ENCODE data around the gene B4GALNT4. TPM values are rescaled to one million over a fixed set of nuclear protein-coding genes. Genes with fewer than 3 reads are reported as not detected.
A peak's percentile ranks its signal among the peaks of the same experiment; 100 is the strongest.

Gene B4GALNT4
- total and polyA plus RNA-seq, 2 of the 13 experiments (the other 11 are each of a cell fraction or from before 2014, with no cell fraction given), result 30.5 to 50.1 TPM

DNA sequence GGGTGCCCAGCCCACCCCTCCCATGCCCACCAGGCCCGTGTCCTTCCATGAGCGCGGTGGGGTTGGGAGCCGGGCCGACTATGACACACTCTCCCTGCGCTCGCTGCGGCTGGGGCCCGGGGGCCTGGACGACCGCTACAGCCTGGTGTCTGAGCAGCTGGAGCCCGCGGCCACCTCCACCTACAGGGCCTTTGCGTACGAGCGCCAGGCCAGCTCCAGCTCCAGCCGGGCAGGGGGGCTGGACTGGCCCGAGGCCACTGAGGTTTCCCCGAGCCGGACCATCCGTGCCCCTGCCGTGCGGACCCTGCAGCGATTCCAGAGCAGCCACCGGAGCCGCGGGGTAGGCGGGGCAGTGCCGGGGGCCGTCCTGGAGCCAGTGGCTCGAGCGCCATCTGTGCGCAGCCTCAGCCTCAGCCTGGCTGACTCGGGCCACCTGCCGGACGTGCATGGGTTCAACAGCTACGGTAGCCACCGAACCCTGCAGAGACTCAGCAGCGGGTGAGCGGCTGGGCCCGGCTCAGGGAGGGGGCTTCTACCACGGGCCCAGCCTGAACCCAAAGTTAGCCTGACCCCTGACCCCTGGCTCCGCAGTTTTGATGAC lies 27.7 kb downstream of the B4GALNT4 start (continued):
- TF ChIP-seq, protein P1, sequence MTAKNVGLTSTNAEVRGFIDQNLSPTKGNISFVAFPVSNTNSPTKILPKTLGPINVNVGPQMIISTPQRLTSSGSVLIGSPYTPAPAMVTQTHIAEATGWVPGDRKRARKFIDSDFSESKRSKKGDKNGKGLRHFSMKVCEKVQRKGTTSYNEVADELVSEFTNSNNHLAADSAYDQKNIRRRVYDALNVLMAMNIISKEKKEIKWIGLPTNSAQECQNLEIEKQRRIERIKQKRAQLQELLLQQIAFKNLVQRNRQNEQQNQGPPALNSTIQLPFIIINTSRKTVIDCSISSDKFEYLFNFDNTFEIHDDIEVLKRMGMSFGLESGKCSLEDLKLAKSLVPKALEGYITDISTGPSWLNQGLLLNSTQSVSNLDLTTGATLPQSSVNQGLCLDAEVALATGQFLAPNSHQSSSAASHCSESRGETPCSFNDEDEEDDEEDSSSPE (CRISPR knock-in tag; IDR thresholded peaks at IDR 0.05), result 0 out of 2 replicates have a peak, but pooled peaks have one; percentile 26
- TF ChIP-seq HNRNPLL (IDR thresholded peaks at IDR 0.05; ENCODE audit: low read depth, low read length, poor library complexity, severe bottlenecking) (peak; percentile 82), HDAC1 (CRISPR knock-in tag; IDR thresholded peaks at IDR 0.05) (peak; percentile 68), ELF4 (CRISPR knock-in tag; IDR thresholded peaks at IDR 0.05; ENCODE audit: borderline replicate concordance) (no peak), MED1 (CRISPR knock-in tag; IDR thresholded peaks at IDR 0.05) (0 out of 2 replicates have a peak, but pooled peaks have one; percentile 13), POGZ (CRISPR knock-in tag; IDR thresholded peaks at IDR 0.05) (peak; percentile 37; the same call in 1 of the 2 replicates), ZNF549 (CRISPR knock-in tag; IDR thresholded peaks at IDR 0.05) (no peak), TARDBP (CRISPR knock-in tag; IDR thresholded peaks at IDR 0.05) (peak; percentile 68), ZNF577 (CRISPR knock-in tag; IDR thresholded peaks at IDR 0.05; ENCODE audit: borderline replicate concordance, low read depth) (no peak), RXRB (CRISPR knock-in tag; IDR thresholded peaks at IDR 0.05; ENCODE audit: borderline replicate concordance) (peak; percentile 22; the same call in 1 of the 2 replicates), ZSCAN9 (CRISPR knock-in tag; IDR thresholded peaks at IDR 0.05; ENCODE audit: borderline replicate concordance) (no peak), KDM6A (CRISPR knock-in tag; IDR thresholded peaks at IDR 0.05; ENCODE audit: low read depth) (no peak), SOX5 (CRISPR knock-in tag; IDR thresholded peaks at IDR 0.05; ENCODE audit: borderline replicate concordance) (no peak)
- TF ChIP-seq, protein P2, sequence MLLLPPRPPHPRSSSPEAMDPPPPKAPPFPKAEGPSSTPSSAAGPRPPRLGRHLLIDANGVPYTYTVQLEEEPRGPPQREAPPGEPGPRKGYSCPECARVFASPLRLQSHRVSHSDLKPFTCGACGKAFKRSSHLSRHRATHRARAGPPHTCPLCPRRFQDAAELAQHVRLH (CRISPR knock-in tag; IDR thresholded peaks at IDR 0.05; ENCODE audit: borderline replicate concordance, low read depth), result peak; percentile 41; the same call in 1 of the 2 replicates
- TF ChIP-seq, protein P3, sequence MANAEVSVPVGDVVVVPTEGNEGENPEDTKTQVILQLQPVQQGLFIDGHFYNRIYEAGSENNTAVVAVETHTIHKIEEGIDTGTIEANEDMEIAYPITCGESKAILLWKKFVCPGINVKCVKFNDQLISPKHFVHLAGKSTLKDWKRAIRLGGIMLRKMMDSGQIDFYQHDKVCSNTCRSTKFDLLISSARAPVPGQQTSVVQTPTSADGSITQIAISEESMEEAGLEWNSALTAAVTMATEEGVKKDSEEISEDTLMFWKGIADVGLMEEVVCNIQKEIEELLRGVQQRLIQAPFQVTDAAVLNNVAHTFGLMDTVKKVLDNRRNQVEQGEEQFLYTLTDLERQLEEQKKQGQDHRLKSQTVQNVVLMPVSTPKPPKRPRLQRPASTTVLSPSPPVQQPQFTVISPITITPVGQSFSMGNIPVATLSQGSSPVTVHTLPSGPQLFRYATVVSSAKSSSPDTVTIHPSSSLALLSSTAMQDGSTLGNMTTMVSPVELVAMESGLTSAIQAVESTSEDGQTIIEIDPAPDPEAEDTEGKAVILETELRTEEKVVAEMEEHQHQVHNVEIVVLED (CRISPR knock-in tag; IDR thresholded peaks at IDR 0.05; ENCODE audit: borderline replicate concordance), result peak; percentile 9; the same call in 1 of the 2 replicates
- TF ChIP-seq, protein P4, sequence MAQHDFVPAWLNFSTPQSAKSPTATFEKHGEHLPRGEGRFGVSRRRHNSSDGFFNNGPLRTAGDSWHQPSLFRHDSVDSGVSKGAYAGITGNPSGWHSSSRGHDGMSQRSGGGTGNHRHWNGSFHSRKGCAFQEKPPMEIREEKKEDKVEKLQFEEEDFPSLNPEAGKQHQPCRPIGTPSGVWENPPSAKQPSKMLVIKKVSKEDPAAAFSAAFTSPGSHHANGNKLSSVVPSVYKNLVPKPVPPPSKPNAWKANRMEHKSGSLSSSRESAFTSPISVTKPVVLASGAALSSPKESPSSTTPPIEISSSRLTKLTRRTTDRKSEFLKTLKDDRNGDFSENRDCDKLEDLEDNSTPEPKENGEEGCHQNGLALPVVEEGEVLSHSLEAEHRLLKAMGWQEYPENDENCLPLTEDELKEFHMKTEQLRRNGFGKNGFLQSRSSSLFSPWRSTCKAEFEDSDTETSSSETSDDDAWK (CRISPR knock-in tag; IDR thresholded peaks at IDR 0.05), result no peak
- TF ChIP-seq, protein P5, sequence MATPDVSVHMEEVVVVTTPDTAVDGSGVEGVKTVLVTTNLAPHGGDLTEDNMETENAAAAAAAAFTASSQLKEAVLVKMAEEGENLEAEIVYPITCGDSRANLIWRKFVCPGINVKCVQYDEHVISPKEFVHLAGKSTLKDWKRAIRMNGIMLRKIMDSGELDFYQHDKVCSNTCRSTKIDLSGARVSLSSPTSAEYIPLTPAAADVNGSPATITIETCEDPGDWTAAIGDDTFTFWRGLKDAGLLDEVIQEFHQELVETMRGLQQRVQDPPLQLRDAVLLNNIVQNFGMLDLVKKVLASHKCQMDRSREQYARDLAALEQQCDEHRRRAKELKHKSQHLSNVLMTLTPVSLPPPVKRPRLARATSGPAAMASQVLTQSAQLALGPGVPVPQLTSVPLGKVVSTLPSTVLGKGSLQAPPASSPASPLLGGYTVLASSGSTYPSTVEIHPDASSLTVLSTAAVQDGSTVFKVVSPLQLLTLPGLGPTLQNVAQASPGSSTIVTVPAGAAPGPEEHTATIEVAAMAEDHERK (CRISPR knock-in tag; IDR thresholded peaks at IDR 0.05; ENCODE audit: low read depth), result no peak
- TF ChIP-seq, protein P6, sequence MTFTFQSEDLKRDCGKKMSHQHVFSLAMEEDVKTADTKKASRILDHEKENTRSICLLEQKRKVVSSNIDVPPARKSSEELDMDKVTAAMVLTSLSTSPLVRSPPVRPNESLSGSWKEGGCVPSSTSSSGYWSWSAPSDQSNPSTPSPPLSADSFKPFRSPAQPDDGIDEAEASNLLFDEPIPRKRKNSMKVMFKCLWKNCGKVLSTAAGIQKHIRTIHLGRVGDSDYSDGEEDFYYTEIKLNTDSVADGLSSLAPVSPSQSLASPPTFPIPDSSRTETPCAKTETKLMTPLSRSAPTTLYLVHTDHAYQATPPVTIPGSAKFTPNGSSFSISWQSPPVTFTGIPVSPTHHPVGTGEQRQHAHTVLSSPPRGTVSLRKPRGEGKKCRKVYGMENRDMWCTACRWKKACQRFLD (CRISPR knock-in tag; IDR thresholded peaks at IDR 0.05; ENCODE audit: borderline replicate concordance), result no peak
- TF ChIP-seq, protein P7, sequence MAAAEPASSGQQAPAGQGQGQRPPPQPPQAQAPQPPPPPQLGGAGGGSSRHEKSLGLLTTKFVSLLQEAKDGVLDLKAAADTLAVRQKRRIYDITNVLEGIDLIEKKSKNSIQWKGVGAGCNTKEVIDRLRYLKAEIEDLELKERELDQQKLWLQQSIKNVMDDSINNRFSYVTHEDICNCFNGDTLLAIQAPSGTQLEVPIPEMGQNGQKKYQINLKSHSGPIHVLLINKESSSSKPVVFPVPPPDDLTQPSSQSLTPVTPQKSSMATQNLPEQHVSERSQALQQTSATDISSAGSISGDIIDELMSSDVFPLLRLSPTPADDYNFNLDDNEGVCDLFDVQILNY (CRISPR knock-in tag; conservative IDR thresholded peaks at IDR 0.05), result no peak
